GOT3 (cell line): ENCODE data around the gene HRG.
"Not testable (repeated sequence)": the region's sequence is repeated elsewhere in the genome, so short reads cannot be mapped to it uniquely, and the experiment has no call there.

Experiments
- DNase-seq: peaks from one replicate; lab custom pipeline; 2025; ENCODE audit warnings: mixed read lengths; lab: John Stamatoyannopoulos, UW

The HRG gene

DNA sequence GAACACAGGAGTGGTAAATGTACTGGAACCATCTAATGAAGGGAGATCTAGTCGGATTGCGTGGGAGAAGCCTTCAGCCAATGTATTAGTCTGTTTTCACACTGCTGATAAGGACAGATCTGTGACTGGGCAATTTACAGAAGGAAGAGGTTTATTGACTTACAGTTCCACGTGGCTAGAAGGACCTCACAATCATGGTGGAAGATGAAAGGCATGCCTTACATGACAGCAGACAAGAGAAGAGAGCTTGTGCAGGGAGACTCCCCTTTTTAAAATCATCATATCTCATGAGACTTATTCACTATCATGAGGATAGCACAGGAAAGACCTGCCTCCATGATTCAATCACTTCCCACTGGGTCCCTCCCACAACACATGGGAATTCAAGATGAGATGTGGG is 17.0 kb downstream of the HRG start:
- no peak for DNase-seq

DNA sequence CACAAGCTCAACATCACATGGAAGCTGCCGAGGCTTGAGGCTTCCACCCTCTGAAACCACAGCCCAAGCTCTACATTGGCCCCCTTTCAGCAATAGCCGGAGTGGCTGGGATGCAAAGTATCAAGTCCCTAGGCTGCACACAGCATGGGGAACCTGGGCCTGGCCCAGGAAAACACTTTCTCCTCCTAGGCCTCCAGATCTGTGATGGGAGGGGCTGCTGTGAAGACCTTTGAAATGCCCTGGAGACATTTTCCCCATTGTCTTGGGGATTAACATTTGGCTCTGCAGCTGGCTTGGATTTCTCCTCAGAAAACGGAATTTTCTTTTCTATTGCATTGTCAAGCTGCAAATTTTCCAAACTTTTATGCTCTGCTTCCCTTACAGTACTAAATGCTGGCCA is 18.2 kb downstream of the HRG start:
- no peak for DNase-seq

DNA sequence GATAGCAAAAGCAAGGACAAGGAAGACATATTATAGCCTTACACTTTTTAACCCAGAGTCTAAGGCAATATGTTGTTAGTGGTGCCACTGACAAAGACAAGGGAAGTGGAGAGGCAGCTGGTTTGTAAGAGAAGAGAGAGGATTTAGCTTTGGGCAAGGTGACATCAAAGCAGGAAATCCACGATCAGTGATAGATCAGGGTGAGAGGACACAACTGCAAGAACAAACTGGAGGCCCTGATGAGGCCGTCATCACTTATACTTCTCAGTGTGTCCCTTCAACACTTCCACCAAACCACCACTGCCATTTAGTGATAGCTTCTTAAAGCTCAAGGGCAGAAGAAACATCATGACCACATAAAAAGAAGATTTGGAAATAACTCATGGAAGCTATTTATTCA is 20.7 kb downstream of the HRG start:
- DNase-seq: not testable (repeated sequence)

DNA sequence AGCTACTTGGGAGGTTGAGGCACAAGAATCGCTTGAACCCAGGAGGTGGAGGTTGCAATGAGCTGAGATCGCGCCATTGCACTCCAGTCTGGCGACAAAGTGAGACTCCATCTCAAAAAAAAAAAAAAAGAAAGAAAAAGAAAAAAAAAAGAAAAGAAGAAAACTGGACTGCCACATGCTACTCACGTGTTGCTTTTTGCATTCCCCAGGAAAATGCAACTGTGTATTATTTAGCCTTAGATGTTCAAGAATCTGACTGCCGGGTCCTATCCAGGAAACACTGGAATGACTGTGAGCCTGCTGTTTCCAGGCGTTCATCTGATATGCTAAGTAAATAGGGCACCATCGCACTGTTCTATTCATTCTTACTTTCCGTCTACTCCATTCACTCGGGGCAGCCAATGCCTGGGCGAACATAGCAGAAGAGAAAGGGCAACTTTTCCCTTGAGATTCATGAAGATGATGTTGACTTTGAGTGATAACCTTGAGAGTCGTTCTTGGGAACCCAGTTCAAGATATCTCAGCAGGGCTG is 21.4 kb downstream of the HRG start:
- no peak for DNase-seq

DNA sequence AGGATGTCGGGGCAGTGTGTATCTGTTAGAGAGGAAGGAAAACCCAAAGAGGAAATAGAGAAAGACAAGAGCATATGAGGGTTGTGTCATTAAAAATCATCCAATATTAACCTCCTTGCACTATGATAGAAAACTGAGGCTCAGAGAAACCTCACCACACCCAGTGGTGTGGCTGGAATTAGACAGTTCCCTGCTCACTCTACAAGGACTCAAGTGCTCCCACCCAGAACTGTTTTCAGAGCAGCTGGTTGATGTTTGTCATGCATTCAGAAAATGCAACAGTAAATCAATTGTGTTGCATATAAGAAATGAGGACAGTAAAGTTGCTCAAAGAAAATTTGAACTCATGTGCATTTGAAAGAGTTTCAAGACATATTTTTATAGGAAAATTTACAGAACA is 24.5 kb downstream of the HRG start:
- DNase-seq: not testable (repeated sequence)

DNA sequence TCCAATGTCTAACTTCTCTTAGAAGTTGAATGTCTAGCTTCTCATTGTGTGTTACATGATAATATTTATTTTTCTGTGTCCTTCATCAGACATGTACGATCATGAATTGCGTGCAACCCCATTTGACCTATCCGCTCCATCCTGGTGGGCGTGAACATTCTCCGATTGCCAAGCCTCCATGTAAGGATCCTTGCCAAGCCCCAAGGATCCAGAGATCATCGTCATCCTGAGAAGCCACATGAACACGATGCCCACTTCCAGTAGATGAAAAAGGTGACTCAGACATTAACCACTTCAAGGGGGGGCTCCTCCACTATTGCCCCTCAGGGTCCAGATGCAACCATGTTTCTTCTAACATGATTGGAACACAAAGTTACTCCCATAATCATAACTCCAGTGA is 25.9 kb downstream of the HRG start:
- DNase-seq: no peak

DNA sequence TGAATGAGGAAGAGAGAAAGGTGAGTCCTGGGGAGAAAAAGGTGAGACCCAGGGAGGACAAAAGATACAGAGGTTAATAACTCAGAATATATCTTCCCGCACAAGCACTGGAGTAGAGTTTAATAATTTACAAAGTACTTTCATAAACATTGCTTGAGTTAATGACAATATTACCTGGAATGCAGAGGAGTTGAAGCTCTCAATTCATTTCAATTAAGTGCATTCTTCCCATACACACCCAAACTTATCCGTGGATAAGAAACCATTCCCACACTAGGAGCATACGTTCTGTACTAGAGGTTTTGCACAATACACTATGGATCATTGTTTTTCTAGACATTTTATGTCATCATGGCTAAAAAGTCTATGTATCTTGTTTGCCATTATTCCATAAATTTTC is 28.0 kb downstream of the HRG start:
- DNase-seq: no peak

DNA sequence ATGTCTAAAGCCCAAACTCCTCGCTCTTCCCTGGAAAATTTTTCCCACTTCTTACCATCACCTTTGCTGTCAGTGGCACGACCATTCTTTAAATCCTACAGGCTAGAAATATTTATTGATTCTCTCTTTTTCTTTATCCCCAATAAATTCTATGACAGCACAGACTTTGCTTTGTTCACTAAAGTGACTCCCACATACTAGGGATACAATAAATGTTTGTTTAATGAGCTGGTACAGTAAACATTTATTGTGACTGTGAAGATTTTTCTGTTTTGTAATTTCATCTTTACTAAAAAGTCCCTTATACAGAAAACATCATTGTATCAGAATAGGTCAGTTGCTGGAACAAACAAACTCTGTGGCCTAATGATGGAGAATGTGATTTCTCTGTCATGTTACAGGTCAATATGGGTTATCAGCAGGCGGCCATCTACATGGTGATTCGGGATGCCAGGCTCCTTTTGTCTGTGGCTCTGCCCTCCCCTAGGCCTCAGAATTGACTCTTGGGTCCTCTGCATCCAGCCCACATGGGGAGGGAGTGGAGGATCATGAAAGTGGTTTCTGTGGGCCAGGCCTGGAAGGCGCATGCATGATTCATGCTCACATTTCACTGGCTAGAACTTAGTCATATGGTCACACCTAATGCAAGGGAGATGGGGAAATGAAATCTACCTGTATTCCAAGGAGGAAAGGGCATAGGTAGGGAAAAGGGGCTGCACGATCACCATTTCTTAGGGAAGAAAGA is 28.6 kb downstream of the HRG start:
- no peak for DNase-seq

DNA sequence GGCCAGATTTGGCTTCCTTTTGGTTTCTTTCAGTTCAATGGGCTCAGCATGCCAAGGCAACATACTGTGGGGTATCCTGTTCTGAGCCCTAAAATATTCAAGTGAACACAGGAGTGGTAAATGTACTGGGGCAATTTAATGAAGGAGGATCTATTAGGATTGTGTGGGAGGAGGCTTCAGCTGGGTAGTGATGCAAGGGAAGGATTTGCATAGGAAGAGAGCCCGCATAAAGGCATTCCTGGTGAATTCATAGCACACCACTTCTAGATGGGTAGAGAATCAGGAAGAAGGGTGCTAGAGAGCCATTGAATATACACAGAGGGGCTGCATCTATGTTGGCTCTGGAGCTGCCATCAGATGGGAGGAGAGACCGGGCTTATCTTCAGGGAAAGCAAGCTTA is 30.7 kb downstream of the HRG start:
- DNase-seq: no peak

DNA sequence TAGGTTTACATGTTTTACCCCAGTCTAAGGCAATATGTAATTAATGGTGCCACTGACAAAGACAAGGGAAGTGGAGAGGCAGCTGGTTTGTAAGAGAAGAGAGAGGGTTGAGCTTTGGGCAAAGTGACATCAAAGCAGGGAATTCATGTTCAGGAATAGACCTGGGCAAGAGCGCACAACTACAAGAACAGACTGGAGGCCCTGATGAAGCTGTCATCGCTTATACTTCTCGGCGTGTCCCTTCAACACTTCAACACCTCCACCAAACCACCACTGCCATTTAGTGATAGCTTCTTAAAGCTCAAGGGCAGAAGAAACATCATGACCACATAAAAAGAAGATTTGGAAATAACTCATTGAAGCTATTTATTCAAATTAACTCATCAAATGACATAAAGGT is 31.7 kb downstream of the HRG start:
- no peak for DNase-seq

DNA sequence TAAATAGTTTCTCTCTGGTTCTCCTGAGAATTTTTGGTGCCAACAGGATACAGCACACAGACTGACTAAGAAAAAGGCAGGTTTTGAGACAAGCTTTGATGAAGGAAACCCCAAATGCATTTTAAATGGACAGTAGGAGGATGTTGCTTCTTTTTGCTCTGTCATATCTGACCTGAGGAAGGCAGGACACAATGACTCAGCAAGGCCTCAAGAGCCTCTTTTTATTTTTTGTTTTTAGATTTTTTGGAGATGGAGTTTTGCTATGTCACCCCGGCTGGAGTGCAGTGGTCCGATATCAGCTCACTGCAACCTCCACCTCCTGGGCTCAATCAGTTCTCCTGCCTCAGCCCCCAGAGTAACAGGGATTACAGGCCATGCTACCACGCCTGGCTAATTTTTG is 34.5 kb downstream of the HRG start:
- DNase-seq: no peak

DNA sequence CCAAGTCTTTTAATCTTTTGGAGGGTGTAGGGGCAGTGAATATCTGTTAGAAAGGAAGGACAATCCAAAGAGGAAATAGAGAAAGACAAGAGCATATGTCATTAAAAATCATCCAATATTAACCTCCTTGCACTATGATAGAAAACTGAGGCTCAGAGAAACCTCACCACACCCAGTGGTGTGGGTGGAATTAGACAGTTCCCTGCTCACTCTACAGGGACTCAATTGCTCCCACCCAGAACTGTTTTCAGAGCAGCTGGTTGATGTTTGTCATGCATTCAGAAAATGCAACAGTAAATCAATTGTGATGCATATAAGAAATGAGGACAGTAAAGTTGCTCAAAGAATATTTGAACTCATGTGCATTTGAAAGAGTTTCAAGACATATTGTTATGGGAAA is 36.6 kb downstream of the HRG start:
- not testable (repeated sequence) for DNase-seq

DNA sequence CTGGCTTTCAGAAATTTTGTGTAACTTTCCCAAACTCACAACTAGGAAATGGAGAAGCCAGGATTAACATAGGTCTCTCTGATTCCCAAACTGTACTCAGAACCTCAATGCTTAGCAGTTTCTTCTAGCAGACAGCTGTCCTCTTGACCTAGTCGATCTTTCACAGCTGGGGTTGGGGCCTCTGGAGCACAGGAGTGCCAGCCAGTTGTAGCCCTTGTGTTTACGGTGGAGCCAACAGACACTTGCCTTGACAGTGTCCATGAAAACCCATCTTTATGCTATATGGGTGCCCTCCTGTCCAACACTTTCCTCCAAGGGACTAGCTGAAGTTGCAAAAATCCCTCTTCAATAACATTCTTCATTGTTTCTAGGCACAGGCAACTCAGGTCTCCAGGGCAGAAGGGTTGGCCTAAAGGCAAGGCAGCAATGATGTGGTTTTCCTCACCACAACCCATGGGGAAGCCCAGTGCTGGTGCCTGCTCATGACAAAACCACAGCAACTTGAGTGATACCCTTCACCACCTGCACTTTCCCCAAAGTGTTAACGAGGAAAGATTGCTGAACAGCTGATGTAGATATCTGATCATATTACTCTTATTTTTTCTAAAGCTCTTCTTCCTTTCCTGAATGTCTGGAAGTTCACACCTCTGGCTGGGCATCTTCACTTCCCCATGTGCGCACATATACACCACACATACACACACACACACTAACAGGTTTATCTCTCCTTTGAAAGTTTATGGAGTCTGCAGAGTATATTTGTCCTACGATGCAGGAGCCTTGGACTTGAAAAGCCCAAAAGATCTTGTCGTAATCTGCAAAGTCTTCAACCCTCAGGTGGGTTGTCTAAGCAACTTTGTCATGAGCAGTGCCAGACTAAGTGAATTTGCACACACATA is 40.3 kb downstream of the HRG start:
- DNase-seq: no peak

DNA sequence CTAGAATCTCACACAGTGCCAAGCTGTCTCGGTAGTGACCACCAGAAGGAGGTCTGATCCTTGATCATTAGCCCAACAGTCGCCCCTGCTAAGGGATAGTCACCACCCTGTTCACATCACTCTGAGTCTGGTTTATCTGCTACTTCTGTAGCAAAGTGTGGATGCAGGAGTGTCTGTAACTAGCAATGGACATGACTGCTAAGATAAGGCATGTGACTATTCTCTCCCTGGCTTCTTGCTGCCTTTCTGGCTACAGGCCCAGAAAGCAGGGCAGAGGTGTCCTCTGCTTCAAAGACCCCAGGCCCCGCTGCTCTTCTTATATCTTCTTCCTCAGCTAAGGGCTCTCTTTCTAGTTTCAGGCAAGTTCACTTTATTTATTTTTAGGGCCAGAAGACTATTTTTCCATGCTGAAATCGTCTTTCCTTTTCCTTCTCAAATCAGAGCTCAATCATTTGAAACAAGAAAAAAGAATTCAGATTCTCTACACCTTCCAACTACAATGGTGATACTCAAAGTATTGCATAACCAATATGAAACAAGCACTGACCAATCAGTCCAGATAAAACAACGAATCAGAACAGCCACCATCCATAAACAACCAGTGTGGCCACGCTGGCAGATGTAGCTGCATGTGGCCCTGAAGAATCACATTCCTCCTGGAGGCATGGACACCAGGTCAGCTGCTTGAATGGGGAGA is 43.3 kb downstream of the HRG start:
- DNase-seq: no peak

DNA sequence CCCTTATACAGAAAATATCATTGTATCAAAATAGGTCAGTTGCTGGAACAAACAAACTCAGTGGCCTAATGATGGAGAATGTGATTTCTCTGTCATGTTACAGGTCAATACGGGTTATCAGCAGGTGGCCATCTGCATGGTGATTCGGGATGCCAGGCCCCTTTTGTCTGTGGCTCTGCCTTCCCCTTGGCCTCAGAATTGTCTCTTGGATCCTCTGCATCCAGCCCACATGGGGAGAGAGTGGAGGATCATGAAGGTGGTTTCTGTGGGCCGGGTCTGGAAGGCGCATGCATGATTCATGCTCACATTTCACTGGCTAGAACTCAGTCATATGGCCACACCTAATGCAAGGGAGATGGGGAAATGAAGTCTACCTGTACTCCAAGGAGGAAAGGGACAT is 44.9 kb downstream of the HRG start:
- DNase-seq: not testable (repeated sequence)

DNA sequence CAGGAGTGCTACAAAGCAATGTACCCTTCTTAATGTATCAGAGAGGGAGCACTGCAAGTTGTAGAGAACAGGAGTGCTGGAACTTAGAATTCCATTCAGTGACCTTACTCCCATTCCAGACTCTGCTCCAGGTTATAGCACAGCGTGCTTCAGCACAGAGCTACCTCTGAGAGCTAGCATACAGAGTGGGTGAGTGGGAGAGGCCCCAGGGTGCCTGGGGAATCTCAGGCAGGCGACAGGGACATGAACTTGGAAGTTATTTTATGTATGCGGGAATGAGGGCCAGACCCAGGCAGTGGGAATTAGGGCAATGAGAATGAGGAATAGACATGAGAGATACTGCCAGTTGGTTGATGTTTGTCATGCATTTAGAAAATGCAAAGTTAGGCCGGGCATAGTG is 47.7 kb downstream of the HRG start:
- DNase-seq: no peak

DNA sequence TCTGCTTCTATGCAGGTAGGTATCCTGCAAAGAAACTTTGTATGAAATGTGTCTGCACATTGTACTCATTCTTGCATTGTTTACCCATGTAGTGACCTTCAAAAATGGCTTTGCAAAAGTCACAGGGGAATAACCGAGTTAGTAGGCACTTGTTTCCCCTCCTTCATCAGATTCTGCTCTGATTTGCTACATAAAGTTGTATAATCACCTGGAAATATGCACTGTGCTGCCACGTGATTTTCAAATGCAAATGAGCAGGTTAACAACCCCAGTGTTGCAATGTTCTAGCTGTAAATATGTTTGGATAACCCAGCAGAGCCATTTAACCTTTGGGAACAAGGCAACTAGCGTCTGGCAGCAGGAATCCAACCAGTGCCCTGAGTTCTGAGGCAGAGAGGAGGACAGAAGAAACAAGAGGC is 51.2 kb downstream of the HRG start, which contains the start of gene KNG1:
KNG1 (plus strand) TSS at position 321 of the 419 bp plus-strand sequence. CDS start 184 bp downstream, outside the sequence.
- no peak for DNase-seq

DNA sequence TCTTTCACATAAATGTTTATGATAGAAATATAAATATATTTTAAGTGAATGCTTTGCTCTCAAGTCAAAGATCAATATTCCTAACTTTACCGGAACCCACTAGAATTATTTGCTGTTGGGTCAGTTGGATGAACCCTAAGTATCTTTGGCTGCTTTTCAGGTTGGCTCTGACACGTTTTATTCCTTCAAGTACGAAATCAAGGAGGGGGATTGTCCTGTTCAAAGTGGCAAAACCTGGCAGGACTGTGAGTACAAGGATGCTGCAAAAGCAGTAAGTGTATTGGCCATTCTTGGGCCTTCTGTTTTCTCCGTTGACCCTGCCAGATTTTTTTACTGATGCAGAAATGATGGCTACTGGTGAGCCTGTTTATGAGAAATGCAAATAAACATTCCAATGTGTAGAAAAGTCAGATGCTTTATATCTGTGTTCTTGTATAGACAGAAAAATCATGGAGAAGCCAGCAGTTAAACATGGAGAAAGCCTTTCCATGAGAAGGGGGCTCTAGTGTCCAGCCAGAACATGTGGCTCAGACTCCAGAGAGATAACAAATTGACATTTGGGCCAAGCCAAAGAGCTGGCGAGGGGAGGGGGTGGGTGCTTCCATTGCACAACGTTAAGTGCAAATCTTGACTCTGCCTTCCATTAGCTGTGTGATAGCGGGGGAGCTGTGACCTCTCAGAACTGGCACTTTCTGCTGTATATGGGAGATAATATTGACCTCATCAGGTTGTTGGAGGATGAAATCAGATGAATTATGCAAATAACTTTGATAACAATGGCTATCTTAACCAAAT is 54.3 kb downstream of the HRG start:
- DNase-seq: no peak

DNA sequence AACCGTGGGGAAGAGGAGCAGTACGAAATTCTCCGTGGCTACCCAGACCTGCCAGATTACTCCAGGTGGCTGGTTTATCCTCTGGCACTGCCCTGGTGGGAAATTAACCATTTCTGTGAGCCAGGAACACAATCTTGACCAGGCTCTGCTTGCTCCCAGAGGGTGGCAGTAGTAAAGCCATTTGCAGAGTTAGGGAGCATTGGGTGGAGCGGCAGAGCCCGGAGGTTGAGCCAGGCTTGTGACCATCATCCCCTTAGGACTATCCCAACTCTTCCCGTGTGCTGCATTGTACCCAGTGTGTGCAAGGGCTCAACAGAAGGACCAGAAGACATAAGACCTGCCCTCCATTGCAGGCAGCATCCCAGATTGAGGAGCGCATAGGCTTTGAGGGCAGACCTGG is 56.6 kb downstream of the HRG start:
- no peak for DNase-seq

DNA sequence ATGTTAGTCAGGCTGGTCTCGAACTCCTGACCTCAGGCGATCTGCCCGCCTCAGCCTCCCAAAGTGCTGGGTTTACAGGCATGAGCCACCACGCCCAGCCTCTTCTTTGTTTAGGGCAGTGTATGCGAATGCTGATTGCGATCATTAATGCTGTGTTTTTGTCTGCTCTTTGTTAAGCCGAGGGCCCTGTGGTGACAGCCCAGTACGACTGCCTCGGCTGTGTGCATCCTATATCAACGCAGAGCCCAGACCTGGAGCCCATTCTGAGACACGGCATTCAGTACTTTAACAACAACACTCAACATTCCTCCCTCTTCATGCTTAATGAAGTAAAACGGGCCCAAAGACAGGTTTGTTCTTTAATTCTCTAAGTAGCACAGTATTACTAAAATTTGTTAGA is 59.1 kb downstream of the HRG start:
- no peak for DNase-seq
